Cardiac muscle cell (in vitro differentiated cells and primary cell): ENCODE results near the gene SIN3B. TPM values are rescaled to one million over a fixed set of nuclear protein-coding genes. Genes with fewer than 3 reads are reported as not detected.

Experiments used
- DNase-seq, 2 donors: peaks; one replicate each; pipeline versions ENCODE4 v3.0.0 to v3.0.0-alpha.2; 2010 to 2017; ENCODE audit warnings: low read depth in 1 of 2, low spot score in 1 of 2
- H3K27ac ChIP-seq: fragments of 200-600 bp; sonication (generic); 2 replicates; pipeline ENCODE4 v1.5.1; 2016
- H3K27me3 ChIP-seq: fragments of 200-600 bp; sonication (generic); 2 replicates; pipeline ENCODE4 v1.6.0; 2016; ENCODE audit warnings: control low read depth
- H3K36me3 ChIP-seq: fragments of 200-600 bp; sonication (generic); 2 replicates; pipeline ENCODE4 v1.5.1; 2016; ENCODE audit warnings: control low read depth
- H3K4me1 ChIP-seq: fragments of 200-600 bp; sonication (generic); 2 replicates; pipeline ENCODE4 v1.8.1; 2017; ENCODE audit warnings: low read depth, mild to moderate bottlenecking, mixed run types
- H3K4me3 ChIP-seq: fragments of 200-600 bp; sonication (generic); 2 replicates; pipeline ENCODE4 v1.5.1; 2016; ENCODE audit warnings: mild to moderate bottlenecking
- H3K9me3 ChIP-seq: fragments of 200-600 bp; sonication (generic); 2 replicates; pipeline ENCODE4 v1.5.1; 2017; ENCODE audit warnings: low read depth, mild to moderate bottlenecking, control low read depth
- CTCF ChIP-seq: IDR thresholded peaks from 2 replicates; pipeline ENCODE4 v1.5.1; 2012; ENCODE audit warnings: low read depth, mild to moderate bottlenecking, low read length
- polyA plus RNA-seq: library from polyadenylated mRNA; unstranded; fragments of >200 nt; fragmentation: Nextera tagmentation; extraction: Ambion mirVana; gene quantifications from 2 replicates; pipeline ENCODE4 v1.2.1, GENCODE V29; 2016
- total RNA-seq: library from RNA; depleted of rRNA; stranded (reverse); fragments of >200 nt; gene quantifications from 2 replicates; pipeline ENCODE4 v1.2.3, GENCODE V29; 2016

Gene SIN3B
- total and polyA plus RNA-seq, 2 experiments from 2014 or later = 37.1 to 75.3 TPM

- Histone ChIP-seq H3K36me3 (peaks cover 43% of the 10 kb centered on the region), H3K4me1 (no peaks in the 10 kb centered on the region), H3K27me3 (no peaks in the 10 kb centered on the region), H3K9me3 (no peaks in the 10 kb centered on the region), H3K27ac (no peak overlapping the region), H3K4me3 (no peak overlapping the region)
- TF ChIP-seq CTCF = no peak
- DNase-seq = no peak
Measured at GRCh38 chr19:16868423-16869130, 39.4 kb downstream of the SIN3B start.

GRCh38 chr19:16869331-16869972 is 40.3 kb downstream of the SIN3B start:
- Histone ChIP-seq H3K27ac (no peak overlapping the region), H3K9me3 (no peaks in the 10 kb centered on the region), H3K27me3 (no peaks in the 10 kb centered on the region), H3K4me1 (no peaks in the 10 kb centered on the region), H3K4me3 (no peak overlapping the region), H3K36me3 (peaks cover 40% of the 10 kb centered on the region)
- TF ChIP-seq CTCF = no peak
- DNase-seq = no peak

GRCh38 chr19:16871871-16872270 is 42.7 kb downstream of the SIN3B start:
- no peak overlapping the region for H3K27ac ChIP-seq
- no peaks in the 10 kb centered on the region for H3K9me3 ChIP-seq
- H3K27me3 ChIP-seq = no peaks in the 10 kb centered on the region
- no peak for TF ChIP-seq CTCF
- H3K36me3 ChIP-seq = peaks cover 27% of the 10 kb centered on the region
- DNase-seq = no peak
- H3K4me1 ChIP-seq = no peaks in the 10 kb centered on the region
- H3K4me3 ChIP-seq = no peak overlapping the region

- Histone ChIP-seq H3K36me3 (peaks cover 18% of the 10 kb centered on the region), H3K9me3 (no peaks in the 10 kb centered on the region), H3K27me3 (no peaks in the 10 kb centered on the region), H3K4me3 (no peak overlapping the region), H3K27ac (no peak overlapping the region), H3K4me1 (no peaks in the 10 kb centered on the region)
- no peak for DNase-seq
- TF ChIP-seq CTCF = no peak
Measured at GRCh38 chr19:16872728-16873127, 43.5 kb downstream of the SIN3B start.

GRCh38 chr19:16873594-16873993 is 44.4 kb downstream of the SIN3B start:
- DNase-seq = no peak
- Histone ChIP-seq H3K36me3 (peaks cover 23% of the 10 kb centered on the region), H3K27ac (no peak overlapping the region), H3K27me3 (no peaks in the 10 kb centered on the region), H3K9me3 (no peaks in the 10 kb centered on the region), H3K4me1 (no peaks in the 10 kb centered on the region), H3K4me3 (no peak overlapping the region)
- TF ChIP-seq CTCF = no peak
